H1 (cell line): Measurements from ENCODE around the gene CBL. TPM values are rescaled to one million over a fixed set of nuclear protein-coding genes. Genes with fewer than 3 reads are reported as not detected.

Source experiments
- BRCA1 ChIP-seq: IDR thresholded peaks from 2 replicates; pipeline ENCODE4 v1.6.1; 2012; ENCODE audit warnings: low read depth, low read length, improper control_type of control experiment
- CBX8 ChIP-seq: fragments of 300-800, 300-1000 bp; sonication (generic); IDR thresholded peaks from 2 replicates; pipeline ENCODE4 v1.7.1; 2016; ENCODE audit warnings: low read depth, low read length, borderline replicate concordance
- CHD7 ChIP-seq: fragments of 300-600 bp; sonication (generic); IDR thresholded peaks from 2 replicates; pipeline ENCODE4 v1.7.1; 2012; ENCODE audit warnings: low read length, moderate library complexity, mild to moderate bottlenecking, inconsistent platforms; ENCODE audit not compliant: insufficient replicate concordance
- FOSL1 ChIP-seq: IDR thresholded peaks from 2 replicates; pipeline ENCODE4 v1.6.1; 2011; ENCODE audit warnings: mild to moderate bottlenecking, low read depth, low read length, moderate library complexity; ENCODE audit not compliant: insufficient read depth
- SAP30 ChIP-seq: fragments of 300-600 bp; sonication (generic); IDR thresholded peaks from 2 replicates; pipeline ENCODE4 v1.7.1; 2012; ENCODE audit warnings: low read length, moderate library complexity, mild to moderate bottlenecking, inconsistent platforms; ENCODE audit not compliant: insufficient read depth, insufficient replicate concordance
- polyA plus RNA-seq, 7 experiments: library from polyadenylated mRNA; depleted of rRNA in 3 of 7; stranded (reverse) in 5 of 7; unstranded in 2 of 7; fragments of >200 nt in 5 of 7; fragments of 200-250 nt in 2 of 7; gene quantifications; 1 replicate in 5 of 7; 2 replicates in 1 of 7; 4 replicates in 1 of 7; pipeline versions ENCODE4 v1.2.1 to v1.2.3, GENCODE V29; 2011 to 2013; ENCODE audit warnings: missing spikeins in 2 of 7, mixed read lengths in 2 of 7
- total RNA-seq: library from RNA; stranded (reverse); fragmentation: NEBNext Ultra II Directional; extraction: Animal tissue kit (Norgen Biotek cat#: 25700); gene quantifications from 2 replicates; pipeline ENCODE4 v1.2.1, GENCODE V29; 2021
- TF ChIP-seq, protein P1 (sequence below), 3 experiments: IDR thresholded peaks; 1 replicate in 2 of 3; 2 replicates in 1 of 3; pipeline versions ENCODE4 v1.5.1 to v1.6.1; 2011; ENCODE audit warnings: low read length in 3 of 3, mild to moderate bottlenecking in 3 of 3, inconsistent platforms in 2 of 3, low read depth in 1 of 3, moderate library complexity in 1 of 3; ENCODE audit not compliant: insufficient read depth in 1 of 3; ENCODE audit errors: control extremely low read depth in 1 of 3

The CBL gene
- total and polyA plus RNA-seq, 2 of the 8 experiments (the other 6 are each of a cell fraction or from before 2014, with no cell fraction given): 23.1 to 57.8 TPM

- TF ChIP-seq SAP30: no peak
- no peak for TF ChIP-seq BRCA1
- no peak for TF ChIP-seq CHD7
- TF ChIP-seq CBX8: no peak
- TF ChIP-seq, protein P1, sequence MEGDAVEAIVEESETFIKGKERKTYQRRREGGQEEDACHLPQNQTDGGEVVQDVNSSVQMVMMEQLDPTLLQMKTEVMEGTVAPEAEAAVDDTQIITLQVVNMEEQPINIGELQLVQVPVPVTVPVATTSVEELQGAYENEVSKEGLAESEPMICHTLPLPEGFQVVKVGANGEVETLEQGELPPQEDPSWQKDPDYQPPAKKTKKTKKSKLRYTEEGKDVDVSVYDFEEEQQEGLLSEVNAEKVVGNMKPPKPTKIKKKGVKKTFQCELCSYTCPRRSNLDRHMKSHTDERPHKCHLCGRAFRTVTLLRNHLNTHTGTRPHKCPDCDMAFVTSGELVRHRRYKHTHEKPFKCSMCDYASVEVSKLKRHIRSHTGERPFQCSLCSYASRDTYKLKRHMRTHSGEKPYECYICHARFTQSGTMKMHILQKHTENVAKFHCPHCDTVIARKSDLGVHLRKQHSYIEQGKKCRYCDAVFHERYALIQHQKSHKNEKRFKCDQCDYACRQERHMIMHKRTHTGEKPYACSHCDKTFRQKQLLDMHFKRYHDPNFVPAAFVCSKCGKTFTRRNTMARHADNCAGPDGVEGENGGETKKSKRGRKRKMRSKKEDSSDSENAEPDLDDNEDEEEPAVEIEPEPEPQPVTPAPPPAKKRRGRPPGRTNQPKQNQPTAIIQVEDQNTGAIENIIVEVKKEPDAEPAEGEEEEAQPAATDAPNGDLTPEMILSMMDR (IDR thresholded peaks at IDR 0.05; ENCODE audit: control extremely low read depth in 1 of 3, insufficient read depth in 1 of 3, low read depth in 1 of 3, low read length in 3 of 3): no peak
- TF ChIP-seq FOSL1: no peak
These were observed 93.3 kb downstream of the CBL start (continued) for GRCh38 chr11:119299416-119299815.
